Measurements from ENCODE around the gene CEACAM5.

The CEACAM5 gene

DNA sequence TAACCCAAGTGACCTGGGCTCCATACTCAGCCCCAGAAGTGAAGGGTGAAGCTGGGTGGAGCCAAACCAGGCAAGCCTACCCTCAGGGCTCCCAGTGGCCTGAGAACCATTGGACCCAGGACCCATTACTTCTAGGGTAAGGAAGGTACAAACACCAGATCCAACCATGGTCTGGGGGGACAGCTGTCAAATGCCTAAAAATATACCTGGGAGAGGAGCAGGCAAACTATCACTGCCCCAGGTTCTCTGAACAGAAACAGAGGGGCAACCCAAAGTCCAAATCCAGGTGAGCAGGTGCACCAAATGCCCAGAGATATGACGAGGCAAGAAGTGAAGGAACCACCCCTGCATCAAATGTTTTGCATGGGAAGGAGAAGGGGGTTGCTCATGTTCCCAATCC, 14.2 kb upstream of the CEACAM5 start:
- no peaks in the 10 kb centered on the region for H3K27me3 ChIP-seq (ENCODE audit: low read length)
- H3K36me3 ChIP-seq (ENCODE audit: low read length) = no peaks in the 10 kb centered on the region
- H3K79me2 ChIP-seq (ENCODE audit: insufficient read depth, low read length) = no peaks in the 10 kb centered on the region
- no peaks in the 10 kb centered on the region for H3F3A ChIP-seq (ENCODE audit: insufficient read depth)
- no peak overlapping the region for H2AFZ ChIP-seq (ENCODE audit: low read depth, low read length, severe bottlenecking)
- no peak overlapping the region for H3K27ac ChIP-seq (ENCODE audit: low read depth, low read length)
- no peak overlapping the region for H3K9ac ChIP-seq (ENCODE audit: low read length)
- no peaks in the 10 kb centered on the region for H3K9me3 ChIP-seq (ENCODE audit: insufficient read depth, low read length)
- H4K20me1 ChIP-seq (ENCODE audit: low read depth, low read length) = no peaks in the 10 kb centered on the region
- no peak overlapping the region for H3K4me2 ChIP-seq (ENCODE audit: low read depth, low read length, poor library complexity, severe bottlenecking)
- no peaks in the 10 kb centered on the region for H3K9me2 ChIP-seq (replicated peaks; ENCODE audit: insufficient read depth, low read length)
- H3K4me3 ChIP-seq (ENCODE audit: insufficient read depth, low read length, poor library complexity, severe bottlenecking) = no peak overlapping the region
- no peak for TF ChIP-seq EZH2phosphoT487 (conservative IDR thresholded peaks at IDR 0.05; ENCODE audit: low read length)
- no peak for TF ChIP-seq CTCF (IDR thresholded peaks at IDR 0.05; ENCODE audit: insufficient read depth, low read length, poor library complexity, severe bottlenecking)

DNA sequence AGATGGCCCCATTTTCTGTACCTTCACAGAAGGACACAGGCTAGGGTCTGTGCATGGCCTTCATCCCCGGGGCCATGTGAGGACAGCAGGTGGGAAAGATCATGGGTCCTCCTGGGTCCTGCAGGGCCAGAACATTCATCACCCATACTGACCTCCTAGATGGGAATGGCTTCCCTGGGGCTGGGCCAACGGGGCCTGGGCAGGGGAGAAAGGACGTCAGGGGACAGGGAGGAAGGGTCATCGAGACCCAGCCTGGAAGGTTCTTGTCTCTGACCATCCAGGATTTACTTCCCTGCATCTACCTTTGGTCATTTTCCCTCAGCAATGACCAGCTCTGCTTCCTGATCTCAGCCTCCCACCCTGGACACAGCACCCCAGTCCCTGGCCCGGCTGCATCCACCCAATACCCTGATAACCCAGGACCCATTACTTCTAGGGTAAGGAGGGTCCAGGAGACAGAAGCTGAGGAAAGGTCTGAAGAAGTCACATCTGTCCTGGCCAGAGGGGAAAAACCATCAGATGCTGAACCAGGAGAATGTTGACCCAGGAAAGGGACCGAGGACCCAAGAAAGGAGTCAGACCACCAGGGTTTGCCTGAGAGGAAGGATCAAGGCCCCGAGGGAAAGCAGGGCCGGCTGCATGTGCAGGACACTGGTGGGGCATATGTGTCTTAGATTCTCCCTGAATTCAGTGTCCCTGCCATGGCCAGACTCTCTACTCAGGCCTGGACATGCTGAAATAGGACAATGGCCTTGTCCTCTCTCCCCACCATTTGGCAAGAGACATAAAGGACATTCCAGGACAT, 13.4 kb upstream of the CEACAM5 start:
- TF ChIP-seq EZH2phosphoT487 (conservative IDR thresholded peaks at IDR 0.05; ENCODE audit: low read length) = no peak
- TF ChIP-seq CTCF (IDR thresholded peaks at IDR 0.05; ENCODE audit: insufficient read depth, low read length, poor library complexity, severe bottlenecking) = no peak
- Histone ChIP-seq H3K27me3 (ENCODE audit: low read length) (no peaks in the 10 kb centered on the region), H3K4me2 (ENCODE audit: low read depth, low read length, poor library complexity, severe bottlenecking) (no peak overlapping the region), H3K9ac (ENCODE audit: low read length) (no peak overlapping the region), H3K36me3 (ENCODE audit: low read length) (no peaks in the 10 kb centered on the region), H3K79me2 (ENCODE audit: insufficient read depth, low read length) (no peaks in the 10 kb centered on the region), H2AFZ (ENCODE audit: low read depth, low read length, severe bottlenecking) (no peak overlapping the region), H3K4me3 (ENCODE audit: insufficient read depth, low read length, poor library complexity, severe bottlenecking) (no peak overlapping the region), H3K9me3 (ENCODE audit: insufficient read depth, low read length) (no peaks in the 10 kb centered on the region), H3F3A (ENCODE audit: insufficient read depth) (no peaks in the 10 kb centered on the region), H4K20me1 (ENCODE audit: low read depth, low read length) (no peaks in the 10 kb centered on the region), H3K9me2 (replicated peaks; ENCODE audit: insufficient read depth, low read length) (no peaks in the 10 kb centered on the region), H3K27ac (ENCODE audit: low read depth, low read length) (no peak overlapping the region)

- Histone ChIP-seq H3K27ac (ENCODE audit: low read depth, low read length) (no peak overlapping the region), H3K9me2 (replicated peaks; ENCODE audit: insufficient read depth, low read length) (no peaks in the 10 kb centered on the region), H3K9me3 (ENCODE audit: insufficient read depth, low read length) (no peaks in the 10 kb centered on the region), H3K27me3 (ENCODE audit: low read length) (no peaks in the 10 kb centered on the region), H3K4me3 (ENCODE audit: insufficient read depth, low read length, poor library complexity, severe bottlenecking) (no peak overlapping the region), H3K9ac (ENCODE audit: low read length) (no peak overlapping the region), H2AFZ (ENCODE audit: low read depth, low read length, severe bottlenecking) (no peak overlapping the region), H3K79me2 (ENCODE audit: insufficient read depth, low read length) (no peaks in the 10 kb centered on the region), H4K20me1 (ENCODE audit: low read depth, low read length) (no peaks in the 10 kb centered on the region), H3K36me3 (ENCODE audit: low read length) (no peaks in the 10 kb centered on the region), H3F3A (ENCODE audit: insufficient read depth) (no peaks in the 10 kb centered on the region), H3K4me2 (ENCODE audit: low read depth, low read length, poor library complexity, severe bottlenecking) (no peak overlapping the region)
- TF ChIP-seq CTCF (IDR thresholded peaks at IDR 0.05; ENCODE audit: insufficient read depth, low read length, poor library complexity, severe bottlenecking) = no peak
- no peak for TF ChIP-seq EZH2phosphoT487 (conservative IDR thresholded peaks at IDR 0.05; ENCODE audit: low read length)
These were observed 12.7 kb upstream of the CEACAM5 start for GRCh38 chr19:41695745-41696144.
